Sciatic nerve (tissue), 2 donors: ENCODE data around the gene SDHB. TPM values are rescaled to one million over a fixed set of nuclear protein-coding genes. Genes with fewer than 3 reads are reported as not detected.
A peak's percentile ranks its signal among the peaks of the same experiment; 100 is the strongest.

Experiments used
- ATAC-seq: fragments of 200-7000 bp; cut with Tn5 transposase; one replicate; pipeline ENCODE4 v1.9.1; 2020; ENCODE audit warnings: mild to moderate bottlenecking, moderate library complexity
- DNase-seq: peaks from one replicate; pipeline ENCODE4 v3.0.0-alpha.2; 2020; ENCODE audit warnings: low spot score
- intact Hi-C: fragments of 100-400 bp; cut with DNase I; formaldehyde crosslinking; loops from one replicate; pipeline ENCODE4 v1.14.2; 2022
- total RNA-seq: library from RNA; stranded (reverse); fragmentation: NEBNext Ultra II Directional; extraction: Animal tissue kit (Norgen Biotek cat#: 25700); gene quantifications from one replicate; pipeline ENCODE4 v1.2.1, GENCODE V29; 2021
- donor health status: DM: no; HTN: no; CAD: no.
- donor health status: DM: no; HTN: no; CAD: no.

Gene SDHB
- total RNA-seq, 1 donor from 2014 or later = 69.4 TPM

GRCh38 chr1:17053086-17053684 is 647 bp downstream of the SDHB start:
- ATAC-seq = no peak
- intact Hi-C loops = no loop called here

GRCh38 chr1:17052641-17053040 is 1.2 kb downstream of the SDHB start:
- DNase-seq = no peak
- no peak for ATAC-seq
- intact Hi-C loops = no loop called here

More at GRCh38 chr1:17053086-17053684, 647 bp downstream of the SDHB start:
- no peak for DNase-seq

GRCh38 chr1:17052038-17052437 is 1.8 kb downstream of the SDHB start:
- DNase-seq (no peak), ATAC-seq (no peak)
- intact Hi-C loops = no loop called here

- intact Hi-C loops = loop anchor here (5.0 kb wide), 1 partner anchor 96 kb away; no protein-coding TSS in a partner anchor
- no peak for DNase-seq
- ATAC-seq = no peak
Measured at GRCh38 chr1:17047924-17048323, 5.9 kb downstream of the SDHB start.

GRCh38 chr1:17046334-17046657 is 7.5 kb downstream of the SDHB start:
- ATAC-seq = no peak
- no peak for DNase-seq
- intact Hi-C loops = loop anchor here (5.0 kb wide), 1 partner anchor 94 kb away; no protein-coding TSS in a partner anchor

- DNase-seq (no peak), ATAC-seq (peak; percentile 82)
- intact Hi-C loops = loop anchor here (5.0 kb wide), 1 partner anchor 93 kb away; no protein-coding TSS in a partner anchor
Measured at GRCh38 chr1:17045634-17046333, 8.0 kb downstream of the SDHB start.

GRCh38 chr1:17045150-17045549 is 8.7 kb downstream of the SDHB start:
- intact Hi-C loops = loop anchor here (5.0 kb wide), 1 partner anchor 93 kb away; no protein-coding TSS in a partner anchor
- ATAC-seq = peak; percentile 66
- no peak for DNase-seq

GRCh38 chr1:17043676-17044075 is 10.2 kb downstream of the SDHB start:
- ATAC-seq (no peak), DNase-seq (no peak)
- intact Hi-C loops = no loop called here

GRCh38 chr1:17040135-17040534 is 13.7 kb downstream of the SDHB start:
- intact Hi-C loops = no loop called here
- ATAC-seq = no peak

GRCh38 chr1:17039522-17039921 is 14.3 kb downstream of the SDHB start:
- DNase-seq (no peak), ATAC-seq (no peak)
- intact Hi-C loops = no loop called here

More at GRCh38 chr1:17040135-17040534, 13.7 kb downstream of the SDHB start:
- no peak for DNase-seq

- DNase-seq (no peak), ATAC-seq (no peak)
- intact Hi-C loops = no loop called here
Measured at GRCh38 chr1:17033481-17033880, 20.4 kb downstream of the SDHB start.

GRCh38 chr1:17032741-17033140 is 21.1 kb downstream of the SDHB start:
- ATAC-seq = no peak
- intact Hi-C loops = no loop called here
- no peak for DNase-seq

GRCh38 chr1:17031436-17031835 is 22.4 kb downstream of the SDHB start:
- intact Hi-C loops = no loop called here
- ATAC-seq (no peak), DNase-seq (no peak)

- no peak for ATAC-seq
- no peak for DNase-seq
- intact Hi-C loops = no loop called here
Measured at GRCh38 chr1:17030206-17030605, 23.6 kb downstream of the SDHB start.

- intact Hi-C loops = no loop called here
- no peak for DNase-seq
- no peak for ATAC-seq
Measured at GRCh38 chr1:17028662-17029188, 25.1 kb downstream of the SDHB start.

- ATAC-seq = no peak
- DNase-seq = no peak
- intact Hi-C loops = no loop called here
Measured at GRCh38 chr1:17027900-17028299, 25.9 kb downstream of the SDHB start.

- ATAC-seq (peak; percentile 83), DNase-seq (no peak)
- intact Hi-C loops = no loop called here
Measured at GRCh38 chr1:17027403-17027802, 26.4 kb downstream of the SDHB start.

- intact Hi-C loops = no loop called here
- ATAC-seq (no peak), DNase-seq (no peak)
Measured at GRCh38 chr1:17024721-17025120, 29.1 kb downstream of the SDHB start.

- DNase-seq (no peak), ATAC-seq (no peak)
- intact Hi-C loops = no loop called here
Measured at GRCh38 chr1:17023573-17023972, 30.3 kb downstream of the SDHB start.

GRCh38 chr1:17023102-17023501 is 30.7 kb downstream of the SDHB start:
- intact Hi-C loops = no loop called here
- DNase-seq (no peak), ATAC-seq (no peak)
